IMR-90 (cell line): ENCODE results near the gene CAMTA1.

ENCODE experiments used
- BHLHE40 ChIP-seq: fragments of 150-350 bp; IDR thresholded peaks from 2 replicates; pipeline ENCODE4 v1.6.1; 2016; ENCODE audit warnings: mild to moderate bottlenecking, low read depth, low read length
- CEBPB ChIP-seq: IDR thresholded peaks from 2 replicates; pipeline ENCODE4 v1.6.1; 2012; ENCODE audit warnings: low read depth, low read length, improper control_type of control experiment
- CTCF ChIP-seq: conservative IDR thresholded peaks from 2 replicates; pipeline ENCODE4 v1.5.1; 2012; ENCODE audit warnings: mild to moderate bottlenecking, low read depth, low read length, improper control_type of control experiment
- FOS ChIP-seq: fragments of 150-350 bp; IDR thresholded peaks from 2 replicates; pipeline ENCODE4 v1.6.1; 2016; ENCODE audit warnings: low read depth, low read length
- MXI1 ChIP-seq: IDR thresholded peaks from 2 replicates; pipeline ENCODE4 v1.6.1; 2012; ENCODE audit warnings: low read depth, mild to moderate bottlenecking, low read length, moderate library complexity, borderline replicate concordance
- POLR2A ChIP-seq: IDR thresholded peaks from 2 replicates; pipeline ENCODE4 v1.6.1; 2012; ENCODE audit warnings: mild to moderate bottlenecking, low read depth, low read length
- RAD21 ChIP-seq: IDR thresholded peaks from 2 replicates; pipeline ENCODE4 v1.6.1; 2012; ENCODE audit warnings: low read length, improper control_type of control experiment
- RCOR1 ChIP-seq: IDR thresholded peaks from 2 replicates; pipeline ENCODE4 v1.6.1; 2012; ENCODE audit warnings: mild to moderate bottlenecking, low read length, improper control_type of control experiment; ENCODE audit not compliant: insufficient replicate concordance
- USF2 ChIP-seq: fragments of 150-350 bp; IDR thresholded peaks from 2 replicates; pipeline ENCODE4 v1.6.1; 2017; ENCODE audit warnings: mild to moderate bottlenecking, antibody characterized with exemption, low read length, low read depth
- TF ChIP-seq, protein P1 (sequence below): fragments of 150-350 bp; IDR thresholded peaks from 2 replicates; pipeline ENCODE4 v1.6.1; 2016; ENCODE audit warnings: low read depth, mild to moderate bottlenecking, low read length, moderate library complexity, borderline replicate concordance

DNA sequence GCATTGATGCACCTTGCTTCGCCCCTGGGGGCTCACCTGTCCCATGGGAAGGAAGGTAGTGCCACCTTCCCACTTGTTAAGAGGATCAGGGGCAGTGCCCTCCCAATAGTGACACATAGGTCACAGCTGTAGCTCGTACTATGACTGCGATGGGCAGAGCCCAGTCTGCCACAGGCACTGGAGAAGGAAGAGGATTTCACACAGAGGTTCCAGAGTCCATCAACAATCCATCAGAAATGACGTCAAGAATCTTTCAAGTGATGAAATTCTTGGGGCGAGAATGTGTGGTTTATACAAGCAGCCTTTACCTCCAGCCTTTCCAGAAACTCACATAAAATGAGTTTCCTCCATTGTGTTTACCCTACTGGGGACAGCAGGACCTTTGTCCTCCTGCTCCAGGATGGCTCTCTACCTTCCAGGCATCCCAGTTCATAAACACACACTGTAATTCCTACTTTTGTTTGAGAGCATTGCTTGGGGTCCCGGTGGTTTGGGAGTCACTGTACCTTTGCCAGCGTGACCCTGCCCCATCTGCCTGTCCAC, 725.2 kb downstream of the CAMTA1 start:
- TF ChIP-seq POLR2A (no peak), RAD21 (no peak), CTCF (no peak), FOS (no peak), CEBPB (no peak), MXI1 (no peak), BHLHE40 (no peak), USF2 (no peak), RCOR1 (no peak)
- TF ChIP-seq, protein P1, sequence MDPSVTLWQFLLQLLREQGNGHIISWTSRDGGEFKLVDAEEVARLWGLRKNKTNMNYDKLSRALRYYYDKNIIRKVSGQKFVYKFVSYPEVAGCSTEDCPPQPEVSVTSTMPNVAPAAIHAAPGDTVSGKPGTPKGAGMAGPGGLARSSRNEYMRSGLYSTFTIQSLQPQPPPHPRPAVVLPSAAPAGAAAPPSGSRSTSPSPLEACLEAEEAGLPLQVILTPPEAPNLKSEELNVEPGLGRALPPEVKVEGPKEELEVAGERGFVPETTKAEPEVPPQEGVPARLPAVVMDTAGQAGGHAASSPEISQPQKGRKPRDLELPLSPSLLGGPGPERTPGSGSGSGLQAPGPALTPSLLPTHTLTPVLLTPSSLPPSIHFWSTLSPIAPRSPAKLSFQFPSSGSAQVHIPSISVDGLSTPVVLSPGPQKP: no peak
